Mesenteric fat pad (tissue), 1 donor: ENCODE measurements around the gene BBOF1. TPM values are rescaled to one million over a fixed set of nuclear protein-coding genes. Genes with fewer than 3 reads are reported as not detected.
A peak's percentile ranks its signal among the peaks of the same experiment; 100 is the strongest.
"Not testable (repeated sequence)": the region's sequence is repeated elsewhere in the genome, so short reads cannot be mapped to it uniquely, and the experiment has no call there.

Experiments
- DNase-seq: peaks from one replicate; pipeline ENCODE4 v3.0.0-alpha.2; 2020; ENCODE audit warnings: low spot score
- long read RNA-seq: library from polyadenylated mRNA; unstranded; transcript quantifications from one replicate; pipeline ENCODE4 v2.0.0, GENCODE V29; 2020
- total RNA-seq: library from RNA; stranded (reverse); fragmentation: NEBNext Ultra II Directional; extraction: Animal tissue kit (Norgen Biotek cat#: 25700); gene quantifications from one replicate; pipeline ENCODE4 v1.2.1, GENCODE V29; 2021
- donor health status: DM: yes; HTN: yes; CAD: no.

The BBOF1 gene, protein sequence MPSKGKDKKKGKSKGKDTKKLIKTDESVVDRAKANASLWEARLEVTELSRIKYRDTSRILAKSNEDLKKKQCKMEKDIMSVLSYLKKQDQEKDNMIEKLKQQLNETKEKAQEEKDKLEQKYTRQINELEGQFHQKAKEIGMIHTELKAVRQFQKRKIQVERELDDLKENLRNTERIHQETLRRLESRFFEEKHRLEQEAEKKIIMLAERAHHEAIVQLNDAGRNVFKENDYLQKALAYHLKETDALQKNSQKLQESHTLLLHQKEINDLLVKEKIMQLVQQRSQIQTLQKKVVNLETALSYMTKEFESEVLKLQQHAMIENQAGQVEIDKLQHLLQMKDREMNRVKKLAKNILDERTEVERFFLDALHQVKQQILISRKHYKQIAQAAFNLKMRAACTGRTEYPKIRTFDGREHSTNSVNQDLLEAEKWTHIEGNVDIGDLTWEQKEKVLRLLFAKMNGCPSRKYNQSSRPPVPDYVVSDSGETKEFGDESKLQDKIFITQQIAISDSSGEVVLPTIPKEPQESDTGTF
- 3.1 TPM for total RNA-seq
- long read RNA-seq, partial matches to known transcripts: 0 of 8 reads
- long read RNA-seq, other reads (novel, unspliced or antisense): 8 of 8 reads

DNA sequence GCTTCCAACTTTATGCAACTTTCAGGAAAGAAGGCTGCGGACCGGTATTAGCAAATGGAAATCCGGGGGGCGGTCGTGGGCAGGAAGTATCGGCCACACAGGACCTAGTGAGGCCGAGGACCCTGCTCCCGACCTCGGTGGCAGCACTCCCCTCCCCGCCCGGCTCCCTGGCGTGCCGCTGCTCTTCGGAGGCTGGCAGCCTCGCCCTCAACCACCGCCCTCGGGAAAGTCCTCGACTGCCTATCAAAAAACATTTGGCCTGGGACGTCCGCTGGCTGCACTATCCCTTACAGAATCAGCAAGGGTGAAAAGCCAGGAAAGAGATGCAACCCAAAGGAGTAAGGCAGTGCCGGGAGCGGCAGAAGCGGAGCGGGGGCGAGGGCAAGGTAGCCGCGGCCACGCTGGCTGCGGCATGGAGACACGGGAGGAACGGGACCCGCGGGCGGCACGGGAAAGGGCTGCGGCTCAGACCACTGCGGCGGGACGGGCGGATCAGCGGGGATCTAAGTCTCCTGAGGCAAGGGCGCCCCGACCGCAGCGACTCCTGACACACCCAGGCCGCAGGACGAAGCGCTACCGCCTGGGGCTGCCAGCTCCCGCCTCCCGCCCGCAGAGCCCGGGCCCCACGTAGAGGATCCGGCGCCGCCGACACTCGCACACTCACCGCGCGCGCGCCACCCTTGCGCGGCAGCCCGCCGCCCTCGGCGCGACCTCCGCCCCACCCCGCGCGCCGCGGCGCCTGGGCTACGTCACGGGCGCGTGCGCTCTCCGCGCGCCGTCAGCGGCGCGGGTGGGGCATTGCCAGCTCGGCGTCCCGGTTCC lies at the start of gene BBOF1, which contains the start of gene ENTPD5:
Gene BBOF1 (plus strand): TSS at position 764 of the 822 bp plus-strand sequence. CDS start 130 bp downstream, outside the sequence.
Gene ENTPD5 (minus strand): TSS at position 703 of the 822 bp plus-strand sequence. CDS start 31,186 bp downstream, outside the sequence.
- DNase-seq: peak; percentile 95

DNA sequence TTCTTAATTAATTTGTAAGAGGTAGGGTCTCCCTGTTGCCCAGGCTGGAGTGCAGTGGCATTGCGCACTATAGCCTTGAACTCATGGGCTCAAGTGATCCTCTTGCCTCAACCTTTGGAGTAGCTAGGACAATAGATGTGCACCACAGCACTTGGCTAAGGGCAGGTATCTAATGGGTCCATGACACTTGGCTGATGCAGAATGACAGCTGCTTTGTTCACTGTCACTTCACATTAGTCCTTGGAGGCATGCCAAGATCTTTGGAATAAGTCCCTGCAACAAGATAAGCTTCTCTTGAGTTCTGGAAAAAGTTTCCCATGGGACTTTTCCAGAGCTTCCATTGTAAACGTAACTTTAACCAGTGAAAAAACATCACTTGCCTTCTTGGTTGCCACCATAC lies 45.7 kb upstream of the BBOF1 start:
- DNase-seq: no peak

DNA sequence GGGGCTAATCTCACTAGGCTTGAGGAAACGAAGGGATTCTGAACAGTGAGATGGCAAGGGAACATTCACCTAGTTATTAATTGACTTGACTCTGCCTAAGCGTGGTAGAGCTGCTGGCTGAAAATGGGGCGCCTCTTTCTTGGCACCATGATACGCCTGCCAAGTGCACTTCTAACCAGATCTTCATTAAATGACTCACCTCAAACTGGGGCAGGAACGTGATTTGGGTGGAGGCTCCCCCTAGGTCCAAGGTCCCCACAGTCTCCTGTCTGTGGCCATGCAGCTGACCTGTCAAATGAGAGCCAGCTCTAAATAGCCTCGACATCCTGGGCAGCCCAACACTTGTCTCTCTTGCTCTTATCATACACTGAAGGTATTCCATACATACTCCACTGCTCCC lies 43.0 kb upstream of the BBOF1 start:
- DNase-seq: no peak

DNA sequence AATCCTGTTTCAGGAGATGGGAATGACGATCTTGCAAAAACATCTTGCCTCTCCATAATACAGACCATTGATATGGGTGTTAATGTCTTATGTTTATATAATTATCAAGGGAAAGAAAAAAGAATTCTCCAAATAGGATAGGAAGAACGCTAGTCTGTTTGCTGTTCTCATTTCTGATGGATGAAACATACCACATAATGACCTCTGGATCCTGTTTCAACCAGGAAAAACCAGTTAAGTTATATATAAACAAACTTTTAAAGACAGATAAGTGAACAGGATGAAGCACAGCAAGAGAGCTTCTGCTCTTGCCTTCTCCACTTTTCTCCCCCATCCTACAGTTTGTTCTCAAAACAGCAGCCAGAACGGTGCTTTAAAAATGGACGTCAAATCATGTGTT lies 41.3 kb upstream of the BBOF1 start:
- no peak for DNase-seq

DNA sequence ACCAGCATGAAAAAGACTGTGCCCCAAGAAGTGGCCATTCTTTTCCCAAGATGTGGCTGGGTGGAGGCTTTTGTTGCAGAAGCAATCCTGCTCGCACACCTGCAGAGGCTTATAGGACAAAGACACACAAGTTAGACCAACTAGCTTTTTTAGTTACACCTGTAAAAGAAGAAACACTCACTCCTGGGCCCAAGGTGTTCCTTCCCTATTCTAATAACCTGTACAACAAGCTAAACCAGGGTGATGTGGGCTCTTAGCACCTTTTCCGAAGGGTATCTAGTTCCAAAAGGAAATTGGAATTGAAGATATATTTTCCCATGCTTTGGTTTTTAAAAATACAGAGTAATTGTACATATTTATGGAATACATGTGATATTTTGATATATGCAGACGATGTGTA lies 31.1 kb upstream of the BBOF1 start:
- DNase-seq: no peak

DNA sequence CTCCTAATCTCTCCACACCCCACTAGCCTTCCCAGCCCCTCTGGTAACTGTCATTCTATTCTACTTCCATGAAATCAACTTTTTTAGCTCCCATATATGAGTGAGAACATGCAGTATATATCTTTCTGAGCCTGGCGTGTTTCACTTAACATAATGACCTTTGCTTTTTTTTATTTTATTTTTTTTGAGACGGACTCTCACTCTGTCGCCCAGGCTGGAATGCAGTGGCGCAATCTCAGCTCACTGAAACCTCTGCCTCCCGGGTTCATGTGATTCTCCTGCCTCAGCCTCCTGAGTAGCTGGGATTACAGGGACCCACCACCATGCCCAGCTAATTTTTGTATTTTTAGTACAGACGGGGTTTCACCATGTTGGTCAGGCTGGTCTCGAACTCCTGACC lies 30.5 kb upstream of the BBOF1 start:
- not testable (repeated sequence) for DNase-seq

DNA sequence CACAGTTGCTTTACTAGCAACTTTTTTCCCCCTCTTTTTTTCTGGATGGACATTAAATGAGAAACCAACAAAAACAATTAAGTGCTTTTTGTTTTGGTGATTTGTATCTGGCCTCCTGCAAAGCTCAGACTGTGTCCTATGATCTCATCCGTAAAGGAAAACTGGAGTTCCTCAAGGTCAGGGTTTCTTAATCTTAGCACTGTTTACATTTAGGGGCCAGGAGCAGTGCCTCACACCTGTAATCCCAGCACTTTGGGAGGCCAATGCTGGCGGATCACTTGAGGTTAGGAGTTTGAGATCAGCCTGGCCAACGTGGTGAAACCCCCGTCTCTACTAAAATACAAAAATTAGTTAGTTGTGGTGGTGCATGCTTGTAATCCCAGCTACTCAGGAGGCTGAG lies 28.1 kb upstream of the BBOF1 start:
- no peak for DNase-seq

DNA sequence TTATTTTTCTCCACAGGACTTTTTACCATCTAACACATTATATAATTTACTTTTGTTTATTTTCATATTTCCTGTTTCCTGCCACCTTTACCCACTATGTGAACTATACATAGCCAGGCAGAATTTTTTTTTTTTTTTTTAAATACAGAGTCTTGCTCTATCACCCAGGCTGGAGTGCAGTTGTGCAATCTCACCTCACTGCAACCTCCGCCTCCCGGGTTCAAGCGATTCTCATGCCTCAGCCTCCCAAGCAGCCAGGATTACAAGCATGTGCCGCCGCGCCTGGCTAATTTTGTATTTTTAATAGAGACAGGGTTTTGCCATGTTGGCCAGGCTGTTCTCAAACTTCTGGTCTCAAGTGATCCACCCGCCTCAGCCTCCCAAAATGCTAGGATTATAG lies 24.2 kb upstream of the BBOF1 start:
- DNase-seq: not testable (repeated sequence)

DNA sequence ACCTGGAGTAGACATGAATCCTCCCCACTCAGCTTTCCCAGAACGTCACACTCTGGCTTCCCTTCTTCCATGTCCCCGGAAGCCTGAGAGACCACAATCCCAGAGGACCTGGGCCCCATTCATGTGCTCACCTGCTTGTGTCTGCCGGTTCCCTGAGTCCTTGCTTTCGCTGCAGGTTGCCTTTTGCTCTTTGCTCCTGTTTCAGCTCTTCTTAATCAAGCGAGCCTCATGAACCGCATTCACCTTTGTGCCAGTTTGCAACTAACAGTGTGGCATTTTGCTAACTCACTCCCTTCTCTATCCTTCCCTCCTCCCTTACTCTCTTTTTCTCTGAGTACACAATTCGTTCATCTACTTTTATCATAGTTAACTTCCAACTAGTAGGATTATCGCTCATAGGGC lies 23.2 kb upstream of the BBOF1 start:
- no peak for DNase-seq

DNA sequence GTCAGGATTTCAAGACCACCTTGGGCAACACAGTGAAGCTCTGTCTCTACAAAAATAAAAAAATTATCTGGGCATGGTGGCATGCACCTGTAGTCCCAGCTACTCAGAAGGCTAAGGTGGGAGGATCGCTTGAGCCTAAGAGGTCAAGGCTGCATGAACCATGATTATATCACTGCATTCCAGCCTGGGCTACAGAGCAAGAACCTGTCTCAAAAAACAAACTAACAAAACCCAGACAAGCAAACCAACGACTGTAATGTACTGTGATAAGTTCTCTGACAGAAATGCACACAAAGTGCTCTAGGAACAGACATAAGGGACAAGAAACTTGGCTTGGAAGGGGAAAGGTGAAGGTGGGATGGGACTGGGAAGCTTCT lies 22.4 kb upstream of the BBOF1 start:
- DNase-seq: no peak

DNA sequence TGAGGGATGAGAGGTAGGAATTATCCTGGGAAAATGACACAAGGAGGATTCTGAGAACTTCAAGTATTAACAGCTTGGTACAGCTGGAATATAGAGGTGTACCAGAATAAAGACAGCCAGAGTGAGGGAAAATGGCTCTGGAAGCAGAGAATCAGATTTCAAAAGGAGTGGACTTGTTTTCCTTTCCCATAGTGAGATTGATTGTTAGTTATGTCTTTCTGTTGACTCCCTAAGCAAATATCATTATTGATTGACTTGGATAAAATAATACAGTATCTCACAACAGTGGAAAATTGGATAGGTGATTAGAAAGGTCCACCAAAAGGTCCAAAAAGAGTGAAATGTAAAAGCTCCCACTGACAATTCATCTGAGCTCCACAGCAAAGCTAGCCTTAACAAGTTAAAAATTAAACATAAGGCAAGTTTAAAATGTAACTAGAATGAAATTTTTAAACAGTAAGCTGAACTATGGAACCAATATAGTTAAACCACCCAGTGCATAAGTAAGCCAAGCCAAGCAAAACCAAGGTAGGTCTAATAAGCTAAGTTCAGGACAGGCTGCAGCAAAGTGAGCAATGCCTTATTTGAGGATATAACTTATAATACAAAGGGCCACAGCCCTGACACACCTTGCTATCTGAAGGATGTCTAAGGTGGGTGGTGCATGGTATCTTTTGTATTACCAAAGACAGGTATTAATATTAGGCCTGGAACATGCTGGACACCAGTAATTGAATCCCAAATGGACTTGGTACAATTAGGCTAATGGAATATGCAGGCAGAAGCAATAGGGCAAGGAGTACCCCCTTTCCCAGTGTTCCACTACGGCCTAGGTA lies 21.8 kb upstream of the BBOF1 start:
- DNase-seq: no peak

DNA sequence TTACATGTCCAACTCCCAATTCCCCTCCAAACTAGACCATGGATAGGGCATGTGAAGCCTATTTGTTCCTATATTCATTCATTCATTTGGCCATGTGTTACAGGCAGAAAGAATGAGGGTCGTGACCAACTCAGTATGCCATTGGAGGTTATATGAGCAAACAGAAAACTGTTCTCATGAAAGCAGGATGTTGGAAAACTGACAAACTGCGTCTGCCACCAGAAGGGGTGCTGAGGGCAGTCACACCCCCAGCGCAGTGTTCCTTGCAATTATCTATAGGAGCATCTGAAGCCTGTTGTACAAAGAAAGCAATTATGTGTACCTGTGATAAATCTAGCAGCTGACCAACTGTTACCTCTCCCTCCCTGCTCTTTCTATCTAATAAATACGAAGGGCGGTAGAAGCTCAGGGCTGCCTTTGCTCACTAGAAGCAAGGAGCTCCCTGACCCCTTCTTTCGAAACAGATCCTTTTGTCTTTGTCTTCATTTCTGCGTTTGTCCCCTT lies 21.2 kb upstream of the BBOF1 start:
- DNase-seq: no peak

DNA sequence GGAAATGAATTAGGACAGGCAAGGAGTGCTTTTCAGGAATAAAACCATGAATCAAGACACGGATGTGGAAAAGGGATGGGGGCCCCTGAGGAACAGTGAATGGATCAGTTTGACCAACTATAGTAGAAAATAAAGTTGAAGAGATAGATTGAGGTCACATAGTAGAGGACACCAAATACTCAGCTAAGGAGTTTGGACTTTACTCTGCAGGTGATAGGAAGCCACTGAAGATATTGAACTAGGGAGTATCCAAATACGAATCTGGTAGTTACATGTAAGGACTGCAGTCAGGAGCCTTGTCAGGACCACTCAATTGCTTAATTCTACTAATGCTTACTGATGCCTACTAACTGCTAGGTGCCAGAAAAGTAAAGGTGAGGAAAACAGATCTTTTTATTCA lies 20.4 kb upstream of the BBOF1 start:
- no peak for DNase-seq

DNA sequence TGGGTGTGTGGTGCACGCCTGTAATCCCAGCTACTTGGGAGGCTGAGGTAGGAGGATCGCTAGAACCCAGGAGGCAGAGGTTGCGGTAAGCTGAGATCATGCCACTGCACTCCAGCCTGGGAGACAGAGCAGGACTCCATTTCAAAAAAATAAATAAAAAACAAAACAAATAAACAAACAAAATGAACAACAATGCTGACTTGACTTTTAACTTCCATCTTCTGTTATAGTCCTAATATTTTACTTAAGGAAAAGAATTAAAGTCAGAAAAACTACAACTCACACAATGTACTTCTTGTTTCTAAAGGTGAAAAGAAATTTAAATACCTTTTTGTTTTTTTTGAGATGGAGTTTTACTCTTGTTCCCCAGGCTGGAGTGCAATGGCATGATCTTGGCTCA lies 13.5 kb upstream of the BBOF1 start:
- not testable (repeated sequence) for DNase-seq

DNA sequence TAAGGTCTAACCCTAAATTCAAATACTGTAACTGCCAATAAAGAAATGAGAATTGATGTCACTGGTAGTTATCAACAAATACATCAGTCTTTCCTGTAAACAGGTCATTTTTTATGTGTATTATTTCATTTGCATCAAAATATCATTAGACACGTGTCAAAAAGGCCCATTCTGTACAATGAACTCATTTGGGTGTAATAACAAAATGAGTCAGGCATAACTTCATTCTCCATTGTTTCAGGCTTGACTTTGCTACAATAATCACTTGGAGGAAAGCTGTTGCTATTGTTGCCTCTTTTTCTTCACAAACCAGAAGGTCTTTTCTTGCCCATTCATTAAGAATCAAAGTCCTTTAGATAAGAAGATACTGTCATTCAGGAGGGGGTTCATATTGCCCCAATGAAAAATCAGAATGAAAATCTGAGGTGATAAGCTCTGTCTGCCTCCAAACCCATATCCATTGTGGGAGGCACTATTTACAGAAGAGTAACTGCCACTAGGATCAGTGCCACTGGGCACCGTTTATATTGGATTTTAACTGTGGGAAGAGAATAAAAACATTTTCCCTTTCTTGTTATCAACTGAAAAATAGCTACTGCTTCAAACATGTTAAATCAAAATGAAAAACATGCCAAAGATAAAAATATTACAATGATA lies 10.2 kb upstream of the BBOF1 start:
- no peak for DNase-seq

DNA sequence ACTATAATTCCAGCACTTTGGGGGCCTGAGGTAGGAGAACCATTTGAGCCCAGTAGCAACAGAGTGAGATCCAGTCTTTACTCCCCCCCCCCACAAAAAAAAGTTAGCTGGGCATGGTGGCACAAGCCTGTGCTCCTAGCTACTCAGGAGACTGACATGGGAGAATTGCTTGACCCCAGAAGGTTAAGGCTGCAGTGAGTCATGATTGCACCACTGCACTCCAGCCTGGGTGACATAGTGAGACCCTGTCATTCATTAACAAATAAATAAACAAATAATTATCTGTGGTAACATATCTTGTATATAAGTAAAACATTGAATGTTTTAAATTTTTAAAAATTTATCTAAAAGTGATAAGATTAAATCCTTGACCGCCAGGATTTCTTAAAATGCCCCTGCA lies 4.8 kb upstream of the BBOF1 start:
- no peak for DNase-seq

DNA sequence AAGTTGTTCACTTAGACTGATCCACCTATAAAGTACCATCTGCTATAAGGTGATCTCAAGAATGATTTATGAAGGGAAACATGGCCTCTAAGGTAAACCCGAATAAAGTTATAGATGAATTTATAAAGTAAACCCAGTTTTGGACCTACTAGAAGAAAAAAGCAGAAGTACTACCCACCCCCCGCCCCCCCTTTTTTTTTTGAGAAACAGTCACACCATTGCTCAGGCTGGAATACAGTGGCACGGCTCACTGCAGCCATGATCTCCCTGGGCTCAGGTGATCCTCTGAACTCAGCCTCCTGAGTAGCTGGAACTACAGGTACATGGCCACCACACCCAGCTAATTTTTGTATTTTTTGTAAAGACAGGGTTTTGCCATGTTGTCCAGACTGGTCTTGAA lies 4.0 kb upstream of the BBOF1 start:
- DNase-seq: no peak

DNA sequence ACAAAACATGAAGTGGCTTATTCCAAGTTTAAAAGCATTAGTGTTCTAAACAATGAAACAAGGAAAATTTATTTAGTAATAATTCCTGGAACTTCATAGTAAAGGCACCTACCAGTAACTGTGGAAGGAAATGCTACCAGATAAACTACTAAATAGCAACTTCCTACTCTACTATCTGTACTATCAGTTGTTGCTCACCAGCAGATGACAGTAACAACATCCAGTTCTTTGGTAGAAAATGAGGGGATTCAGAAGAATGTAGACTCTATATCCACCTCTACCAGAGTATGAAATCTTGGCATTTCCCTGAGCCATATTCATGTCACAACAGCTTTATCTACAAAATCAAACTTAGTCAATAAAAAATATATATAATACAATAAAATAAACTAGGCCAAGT lies 3.2 kb upstream of the BBOF1 start:
- DNase-seq: no peak

DNA sequence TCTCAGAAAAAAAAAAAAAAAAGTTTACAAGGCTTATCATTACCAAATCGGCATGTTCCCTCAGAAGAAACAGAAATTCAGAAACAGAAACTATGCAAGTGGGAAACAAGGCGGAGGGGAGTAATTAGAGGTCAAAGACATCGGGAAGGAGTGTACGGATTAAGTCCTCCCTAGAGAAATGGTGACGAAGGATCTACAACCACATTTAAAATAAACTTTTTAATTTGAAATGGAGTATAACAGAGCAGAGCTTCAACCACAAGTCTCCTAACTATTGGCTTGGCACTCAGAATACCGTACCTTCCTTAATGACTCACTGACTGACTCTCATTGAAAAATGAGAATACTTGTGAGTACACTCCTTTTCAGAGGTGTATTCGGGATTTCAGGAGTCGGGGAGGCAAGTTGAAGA lies 969 bp upstream of the BBOF1 start:
- DNase-seq: no peak

DNA sequence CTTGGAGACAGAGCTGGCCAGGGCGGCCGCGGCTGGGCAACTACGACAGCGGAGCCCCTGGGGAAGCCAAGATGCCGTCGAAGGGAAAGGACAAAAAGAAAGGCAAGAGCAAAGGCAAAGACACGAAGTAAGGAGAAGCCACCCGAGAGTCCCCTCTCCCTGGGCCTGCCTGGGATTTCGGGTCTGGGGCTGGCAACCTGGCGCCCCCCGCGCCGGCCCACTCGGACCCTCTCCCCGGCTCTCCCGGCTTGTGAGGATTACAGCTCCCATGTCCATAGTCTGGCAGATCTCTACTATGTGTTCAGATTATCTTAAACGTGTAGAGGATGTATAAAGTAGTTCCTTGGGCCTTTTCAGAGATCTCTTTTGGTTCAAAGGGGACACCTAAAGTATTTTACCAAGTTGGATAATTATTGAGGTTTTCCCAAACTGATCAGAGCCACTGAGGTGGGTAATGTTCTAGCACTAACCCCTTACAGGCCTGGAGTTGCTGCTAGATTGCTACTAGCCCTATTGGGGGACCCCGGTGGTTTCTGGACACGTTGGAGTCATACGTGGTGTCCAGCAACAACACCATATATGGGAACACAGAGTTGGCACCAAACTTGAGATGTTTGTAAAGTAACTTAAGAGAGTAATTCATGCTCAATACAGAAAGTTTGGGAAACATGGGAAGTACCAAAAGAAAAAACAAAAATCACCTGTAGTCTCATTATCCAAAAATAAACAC lies 424 bp downstream of the BBOF1 start:
- no peak for DNase-seq
